Breast epithelium (tissue), 4 donors: Measurements from ENCODE around the gene MAN1C1. TPM values are rescaled to one million over a fixed set of nuclear protein-coding genes. Genes with fewer than 3 reads are reported as not detected.

Source experiments
- DNase-seq, 2 donors: peaks; one replicate each; pipeline ENCODE4 v3.0.0-alpha.2; 2019; ENCODE audit warnings: low spot score in 2 of 2
- H3K27ac ChIP-seq, 2 donors: fragments of 200-600 bp; sonication (generic) in 1 of 2; one replicate each; pipeline ENCODE4 v1.5.1; 2016 to 2019; ENCODE audit warnings: mild to moderate bottlenecking in 1 of 2
- H3K27me3 ChIP-seq, 2 donors: fragments of 200-600 bp; sonication (generic) in 1 of 2; one replicate each; pipeline versions ENCODE4 v1.5.1 to v1.6.0; 2017 to 2019; ENCODE audit warnings: control low read depth in 1 of 2, mild to moderate bottlenecking in 1 of 2
- H3K36me3 ChIP-seq: fragments of 200-600 bp; one replicate; pipeline ENCODE4 v1.5.1; 2019
- H3K4me1 ChIP-seq, 2 donors: fragments of 200-600 bp; sonication (generic); one replicate each; pipeline ENCODE4 v1.5.1; 2016 to 2019; ENCODE audit warnings: control low read depth in 1 of 2
- H3K4me3 ChIP-seq, 3 donors: fragments of 200-600 bp; sonication (generic); 1 replicate in 2 of 3; 2 replicates in 1 of 3; pipeline ENCODE4 v1.5.1; 2016 to 2019; ENCODE audit warnings: mild to moderate bottlenecking in 3 of 3, moderate library complexity in 2 of 3
- H3K9me3 ChIP-seq, 2 donors: fragments of 200-600 bp; sonication (generic) in 1 of 2; one replicate each; pipeline ENCODE4 v1.5.1; 2016 to 2019; ENCODE audit warnings: control low read depth in 1 of 2
- CTCF ChIP-seq, 3 donors: fragments of 450-650 bp; IDR thresholded peaks; one replicate each; pipeline ENCODE4 v1.5.1; 2016 to 2017; ENCODE audit warnings: antibody characterized with exemption in 3 of 3, mild to moderate bottlenecking in 3 of 3, moderate library complexity in 3 of 3
- POLR2A ChIP-seq: fragments of 450-650 bp; IDR thresholded peaks from one replicate; pipeline ENCODE4 v1.6.1; 2016; ENCODE audit warnings: antibody characterized with exemption, mild to moderate bottlenecking, moderate library complexity
- POLR2AphosphoS5 ChIP-seq, 3 donors: sonication (generic); formaldehyde crosslinking; IDR thresholded peaks; one replicate each; pipeline ENCODE4 v1.6.1; 2017; ENCODE audit warnings: antibody characterized with exemption in 3 of 3
- intact Hi-C: fragments of 100-400 bp; cut with DNase I; formaldehyde crosslinking; loops from one replicate; pipeline ENCODE4 v1.15.1; 2023; ENCODE audit warnings: low total_unique reads
- total RNA-seq, 3 donors: library from RNA; depleted of rRNA; stranded (reverse); fragments of >200 nt; gene quantifications; one replicate each; pipeline ENCODE4 v1.1.0, GENCODE V29; 2016

MAN1C1 gene
- total RNA-seq, 3 donors from 2014 or later, result 6.7 to 13.8 (median 6.9) TPM

- Histone ChIP-seq H3K27ac (peak within 1 kb of the TSS; percentile 84 to 94), H3K9me3 (no peaks in the 10 kb centered on the region), H3K4me3 (peak within 1 kb of the TSS; percentile 56 to 89 (median 65)), H3K4me1 (peaks cover 5 to 13% of the 10 kb centered on the region in 2 donors), H3K27me3 (no peaks in the 10 kb centered on the region), H3K36me3 (no peaks in the 10 kb centered on the region)
- peak; percentile 42 to 59 for DNase-seq
- intact Hi-C loops, result loop anchor here (10.0 kb wide), 1 partner anchor 185 kb away; the partner anchor contains the start of gene MAN1C1
- TF ChIP-seq CTCF (IDR thresholded peaks at IDR 0.05), result no peak
- TF ChIP-seq POLR2AphosphoS5 (IDR thresholded peaks at IDR 0.05), result peak in 1 of 3 donors; percentile 50
- TF ChIP-seq POLR2A, result no peak
Measured at GRCh38 chr1:25799935-25800702, 183.5 kb downstream of the MAN1C1 start, which contains the start of gene SELENON. TSS of gene SELENON (plus strand) at chr1:25800193. CDS start at chr1:25800231, 38 bp downstream.

GRCh38 chr1:25800703-25801377 is 184.2 kb downstream of the MAN1C1 start:
- Histone ChIP-seq H3K27ac (peak overlapping the region; percentile 75 to 94), H3K4me1 (peaks cover 12 to 17% of the 10 kb centered on the region in 2 donors), H3K27me3 (no peaks in the 10 kb centered on the region), H3K9me3 (no peaks in the 10 kb centered on the region), H3K4me3 (peak overlapping the region; percentile 56 to 89 (median 65)), H3K36me3 (no peaks in the 10 kb centered on the region)
- DNase-seq, result no peak
- intact Hi-C loops, result loop anchor here (10.0 kb wide), 1 partner anchor 186 kb away; the partner anchor contains the start of gene MAN1C1
- TF ChIP-seq POLR2A (no peak), CTCF (IDR thresholded peaks at IDR 0.05) (no peak), POLR2AphosphoS5 (IDR thresholded peaks at IDR 0.05) (no peak)

GRCh38 chr1:25802915-25803314 is 186.3 kb downstream of the MAN1C1 start:
- H3K4me3 ChIP-seq, result peak overlapping the region in 1 of 3 donors; percentile 37
- H3K27me3 ChIP-seq, result no peaks in the 10 kb centered on the region
- no peaks in the 10 kb centered on the region for H3K36me3 ChIP-seq
- DNase-seq, result no peak
- peak overlapping the region; percentile 55 to 61 for H3K27ac ChIP-seq
- H3K9me3 ChIP-seq, result no peaks in the 10 kb centered on the region
- intact Hi-C loops, result loop anchor here (10.0 kb wide), 1 partner anchor 188 kb away; the partner anchor contains the start of gene MAN1C1
- TF ChIP-seq POLR2A (no peak), CTCF (IDR thresholded peaks at IDR 0.05) (no peak), POLR2AphosphoS5 (IDR thresholded peaks at IDR 0.05) (no peak)
- peaks cover 13 to 20% of the 10 kb centered on the region in 2 donors for H3K4me1 ChIP-seq

GRCh38 chr1:25803368-25803767 is 186.8 kb downstream of the MAN1C1 start:
- H3K4me1 ChIP-seq, result peaks cover 13 to 20% of the 10 kb centered on the region in 2 donors
- no peaks in the 10 kb centered on the region for H3K36me3 ChIP-seq
- no peak for DNase-seq

GRCh38 chr1:25804244-25804963 is 187.8 kb downstream of the MAN1C1 start:
- Histone ChIP-seq H3K9me3 (no peaks in the 10 kb centered on the region), H3K4me1 (peaks cover 11 to 16% of the 10 kb centered on the region in 2 donors), H3K36me3 (no peaks in the 10 kb centered on the region), H3K27ac (peak overlapping the region; percentile 78 to 91), H3K4me3 (no peak overlapping the region), H3K27me3 (no peaks in the 10 kb centered on the region)
- intact Hi-C loops, result loop anchor here (10.0 kb wide), 1 partner anchor 190 kb away; the partner anchor contains the start of gene MAN1C1
- TF ChIP-seq POLR2AphosphoS5 (IDR thresholded peaks at IDR 0.05), result no peak
- TF ChIP-seq POLR2A, result no peak
- TF ChIP-seq CTCF (IDR thresholded peaks at IDR 0.05), result no peak
- no peak for DNase-seq

More at GRCh38 chr1:25803368-25803767, 186.8 kb downstream of the MAN1C1 start:
- intact Hi-C loops, result loop anchor here (10.0 kb wide), 1 partner anchor 189 kb away; the partner anchor contains the start of gene MAN1C1
- TF ChIP-seq POLR2AphosphoS5 (IDR thresholded peaks at IDR 0.05), result no peak
- Histone ChIP-seq H3K9me3 (no peaks in the 10 kb centered on the region), H3K27ac (peak overlapping the region in 1 of 2 donors; percentile 61), H3K4me3 (no peak overlapping the region), H3K27me3 (no peaks in the 10 kb centered on the region)
